OCI-LY7 (cell line): ENCODE results near the gene ANGPTL4. TPM values are rescaled to one million over a fixed set of nuclear protein-coding genes. Genes with fewer than 3 reads are reported as not detected.
A peak's percentile ranks its signal among the peaks of the same experiment; 100 is the strongest.

Source experiments
- BruUV-seq: library from RNA; stranded (reverse); fragments of 400-500 nt; replicated peaks from 2 replicates; lab custom pipeline; 2021; lab: Mats Ljungman, UMichigan
- CTCF ChIA-PET: fragments of 300-600 bp; sonication (Branson Sonifier 250); formaldehyde crosslinking; loops from one replicate; lab custom pipeline; 2022; ENCODE audit warnings: antibody characterized with exemption; ENCODE audit not compliant: unreplicated experiment; lab: Charles Lee
- POLR2A ChIA-PET: fragments of 300-600 bp; sonication (Branson Sonifier 250); formaldehyde crosslinking; loops from one replicate; lab custom pipeline; 2022; ENCODE audit warnings: antibody characterized with exemption; lab: Charles Lee
- DNase-seq: peaks from one replicate; pipeline ENCODE4 v3.0.0-alpha.2; 2015; ENCODE audit warnings: low spot score
- H2AFZ ChIP-seq: fragments of 200-600 bp; sonication (generic), shearing (Covaris generic); 2 replicates; pipeline ENCODE4 v1.6.1; 2014; ENCODE audit warnings: mild to moderate bottlenecking, antibody characterized with exemption, low read length, moderate library complexity
- H3K27ac ChIP-seq: fragments of 200-600 bp; sonication (generic); 2 replicates; pipeline ENCODE4 v1.5.1; 2014; ENCODE audit warnings: mixed run types, low read depth, mild to moderate bottlenecking, moderate library complexity, low read length, inconsistent platforms; ENCODE audit not compliant: poor library complexity, severe bottlenecking
- H3K36me3 ChIP-seq: fragments of 200-600 bp; sonication (generic); 2 replicates; pipeline ENCODE4 v1.6.1; 2014; ENCODE audit warnings: mild to moderate bottlenecking, antibody characterized with exemption, low read length, moderate library complexity, mixed read lengths; ENCODE audit not compliant: insufficient read depth
- H3K4me1 ChIP-seq: fragments of 200-600 bp; sonication (generic); 2 replicates; pipeline ENCODE4 v1.5.1; 2014; ENCODE audit warnings: mild to moderate bottlenecking, low read length; ENCODE audit not compliant: insufficient read depth, poor library complexity, severe bottlenecking
- H3K4me2 ChIP-seq: fragments of 200-600 bp; sonication (generic); 2 replicates; pipeline ENCODE4 v1.6.1; 2014; ENCODE audit warnings: mild to moderate bottlenecking, low read length
- H3K4me3 ChIP-seq: fragments of 200-600 bp; sonication (generic); 2 replicates; pipeline ENCODE4 v1.5.1; 2014; ENCODE audit warnings: mild to moderate bottlenecking, low read depth, low read length; ENCODE audit not compliant: poor library complexity, severe bottlenecking
- H3K79me2 ChIP-seq: fragments of 200-600 bp; sonication (generic); 2 replicates; pipeline ENCODE4 v1.6.1; 2016; ENCODE audit warnings: low read depth, mild to moderate bottlenecking, low read length, moderate library complexity, mixed read lengths; ENCODE audit not compliant: insufficient read depth
- H3K9me2 ChIP-seq: fragments of 200-600 bp; sonication (generic); 2 replicates; pipeline ENCODE4 v1.6.1; 2016; ENCODE audit warnings: mild to moderate bottlenecking, low read length, mixed read lengths; ENCODE audit not compliant: insufficient read depth
- H3K9me3 ChIP-seq: fragments of 200-600 bp; sonication (generic); 2 replicates; pipeline ENCODE4 v1.6.1; 2014; ENCODE audit warnings: mild to moderate bottlenecking, mixed run types, low read length, mixed read lengths
- H4K20me1 ChIP-seq: fragments of 200-600 bp; sonication (generic); 2 replicates; pipeline ENCODE4 v1.6.1; 2014; ENCODE audit warnings: mild to moderate bottlenecking, antibody characterized with exemption, low read length, moderate library complexity, mixed read lengths; ENCODE audit not compliant: insufficient read depth
- CTCF ChIP-seq: fragments of 200-600 bp; sonication (generic); conservative IDR thresholded peaks from 2 replicates; pipeline ENCODE4 v1.5.1; 2014; ENCODE audit warnings: mild to moderate bottlenecking, antibody characterized with exemption, low read length, moderate library complexity, mixed read lengths
- EZH2phosphoT487 ChIP-seq: fragments of 200-600 bp; sonication (generic); IDR thresholded peaks from 2 replicates; pipeline ENCODE4 v1.6.1; 2018; ENCODE audit warnings: low read depth, borderline replicate concordance, mild to moderate bottlenecking, mixed run types, antibody characterized with exemption, low read length, moderate library complexity, mixed read lengths
- intact Hi-C: fragments of 100-400 bp; cut with micrococcal nuclease; formaldehyde crosslinking; loops from one replicate; pipeline ENCODE4 v1.10.0; 2022; ENCODE audit not compliant: unreplicated experiment
- total RNA-seq, 2 experiments: library from RNA; depleted of rRNA in 1 of 2; stranded (reverse); fragments of >200 nt in 1 of 2; shearing (Covaris generic) in 1 of 2; gene quantifications; 2 replicates each; pipeline ENCODE4 v1.2.3, GENCODE V29; 2014 to 2022

Gene ANGPTL4
- total RNA-seq, 2 experiments from 2014 or later, result not detected

GRCh38 chr19:8320564-8321066 lies 43.3 kb upstream of the ANGPTL4 start:
- H4K20me1 ChIP-seq, result peaks cover 12% of the 10 kb centered on the region
- peak overlapping the region; percentile 100 for H3K4me3 ChIP-seq
- peaks cover 49% of the 10 kb centered on the region for H3K79me2 ChIP-seq
- H3K27ac ChIP-seq, result peak overlapping the region; percentile 67
- intact Hi-C loops, result loop anchor here (5.0 kb wide), 1 partner anchor 53 kb away; no protein-coding TSS in a partner anchor
- CTCF ChIA-PET, result interaction anchor here (0.6 kb wide), 2 partner anchors 126 to 316 kb away, joined by 5 to 7 read pairs; no protein-coding TSS in a partner anchor
- H3K36me3 ChIP-seq, result peaks cover 67% of the 10 kb centered on the region
- H3K9me3 ChIP-seq, result no peaks in the 10 kb centered on the region
- peaks cover 55% of the 10 kb centered on the region for H3K4me1 ChIP-seq
- peak overlapping the region; percentile 99 for H3K4me2 ChIP-seq
- TF ChIP-seq CTCF (no peak), EZH2phosphoT487 (no peak)
- peak; percentile 31 for DNase-seq
- H2AFZ ChIP-seq, result peak overlapping the region; percentile 64; the same call in 1 of the 2 replicates
- no TSS peak for BruUV-seq
- H3K9me2 ChIP-seq, result no peaks in the 10 kb centered on the region
- POLR2A ChIA-PET, result interaction anchor here (0.5 to 0.6 kb wide), 2 partner anchors 14 to 17 kb away, joined by 3 to 4 read pairs; no protein-coding TSS in a partner anchor

GRCh38 chr19:8321067-8321985 lies 42.6 kb upstream of the ANGPTL4 start, which contains the start of the genes NDUFA7 and RPS28:
NDUFA7 (minus strand) TSS chr19:8321375; CDS start chr19:8321358, 17 bp downstream.
RPS28 (plus strand) TSS chr19:8321496; CDS start chr19:8321531, 35 bp downstream.
- Histone ChIP-seq H3K4me1 (peaks cover 55% of the 10 kb centered on the region), H3K4me3 (peak within 1 kb of the TSS; percentile 100), H3K36me3 (peaks cover 60% of the 10 kb centered on the region), H3K9me2 (no peaks in the 10 kb centered on the region), H3K27ac (peak within 1 kb of the TSS; percentile 67), H2AFZ (peak within 1 kb of the TSS; percentile 64; the same call in 1 of the 2 replicates), H4K20me1 (peaks cover 12% of the 10 kb centered on the region), H3K79me2 (peaks cover 49% of the 10 kb centered on the region), H3K4me2 (peak within 1 kb of the TSS; percentile 99), H3K9me3 (no peaks in the 10 kb centered on the region)
- CTCF ChIA-PET, result interaction anchor here (0.6 kb wide), 2 partner anchors 125 to 317 kb away, joined by 5 to 7 read pairs; no protein-coding TSS in a partner anchor
- BruUV-seq, result TSS peak; percentile 97
- peak; percentile 98 for DNase-seq
- intact Hi-C loops, result loop anchor here (5.0 kb wide), 1 partner anchor 54 kb away; no protein-coding TSS in a partner anchor
- TF ChIP-seq CTCF, result 0 out of 2 replicates have a peak, but pooled peaks have one; percentile 27
- no peak for TF ChIP-seq EZH2phosphoT487
- POLR2A ChIA-PET, result interaction anchor here (0.5 to 0.6 kb wide), 3 partner anchors 14 to 67 kb away, joined by 3 to 4 read pairs (median 4); no protein-coding TSS in a partner anchor
